Cardiac fibroblast (primary cell): ENCODE measurements around the gene SCUBE2.
"Not testable (repeated sequence)": the region's sequence is repeated elsewhere in the genome, so short reads cannot be mapped to it uniquely, and the experiment has no call there.

Experiments
- DNase-seq, 2 donors: peaks; one replicate each; pipeline versions ENCODE4 v3.0.0 to v3.0.0-alpha.2; 2010; ENCODE audit warnings: low read depth in 2 of 2
- H3K4me3 ChIP-seq, 2 donors: replicated peaks in 1 of 2; 1 replicate in 1 of 2; 2 replicates in 1 of 2; pipeline ENCODE4 v1.5.1; 2011; ENCODE audit warnings: low read depth in 2 of 2, low read length in 2 of 2, mild to moderate bottlenecking in 2 of 2, moderate library complexity in 1 of 2
- TF ChIP-seq, protein P1 (sequence below): IDR thresholded peaks from one replicate; pipeline ENCODE4 v1.5.1; 2011; ENCODE audit warnings: low read depth, mild to moderate bottlenecking, low read length, inconsistent platforms

The SCUBE2 gene

DNA sequence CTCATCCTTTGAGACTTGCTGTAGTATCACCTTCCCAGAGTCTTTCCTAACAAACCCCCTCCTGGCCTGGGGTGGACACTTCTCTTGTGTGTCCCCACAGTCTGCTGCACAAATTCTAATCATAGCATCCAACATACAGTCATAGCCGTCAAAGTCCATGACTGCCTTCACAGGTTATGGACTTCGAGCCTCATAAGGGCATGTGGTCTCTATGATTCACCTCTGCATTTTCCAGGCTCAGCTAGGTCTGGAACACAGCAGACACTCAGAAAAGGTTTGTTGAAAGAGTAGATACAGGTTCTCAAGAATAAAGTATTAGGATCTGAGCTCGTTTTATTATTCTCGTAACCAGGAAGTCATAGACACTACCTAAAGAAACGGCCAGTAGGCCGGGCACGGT lies 13.2 kb upstream of the SCUBE2 start:
- no peak for DNase-seq
- H3K4me3 ChIP-seq = no peak overlapping the region
- TF ChIP-seq, protein P1, sequence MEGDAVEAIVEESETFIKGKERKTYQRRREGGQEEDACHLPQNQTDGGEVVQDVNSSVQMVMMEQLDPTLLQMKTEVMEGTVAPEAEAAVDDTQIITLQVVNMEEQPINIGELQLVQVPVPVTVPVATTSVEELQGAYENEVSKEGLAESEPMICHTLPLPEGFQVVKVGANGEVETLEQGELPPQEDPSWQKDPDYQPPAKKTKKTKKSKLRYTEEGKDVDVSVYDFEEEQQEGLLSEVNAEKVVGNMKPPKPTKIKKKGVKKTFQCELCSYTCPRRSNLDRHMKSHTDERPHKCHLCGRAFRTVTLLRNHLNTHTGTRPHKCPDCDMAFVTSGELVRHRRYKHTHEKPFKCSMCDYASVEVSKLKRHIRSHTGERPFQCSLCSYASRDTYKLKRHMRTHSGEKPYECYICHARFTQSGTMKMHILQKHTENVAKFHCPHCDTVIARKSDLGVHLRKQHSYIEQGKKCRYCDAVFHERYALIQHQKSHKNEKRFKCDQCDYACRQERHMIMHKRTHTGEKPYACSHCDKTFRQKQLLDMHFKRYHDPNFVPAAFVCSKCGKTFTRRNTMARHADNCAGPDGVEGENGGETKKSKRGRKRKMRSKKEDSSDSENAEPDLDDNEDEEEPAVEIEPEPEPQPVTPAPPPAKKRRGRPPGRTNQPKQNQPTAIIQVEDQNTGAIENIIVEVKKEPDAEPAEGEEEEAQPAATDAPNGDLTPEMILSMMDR = no peak

DNA sequence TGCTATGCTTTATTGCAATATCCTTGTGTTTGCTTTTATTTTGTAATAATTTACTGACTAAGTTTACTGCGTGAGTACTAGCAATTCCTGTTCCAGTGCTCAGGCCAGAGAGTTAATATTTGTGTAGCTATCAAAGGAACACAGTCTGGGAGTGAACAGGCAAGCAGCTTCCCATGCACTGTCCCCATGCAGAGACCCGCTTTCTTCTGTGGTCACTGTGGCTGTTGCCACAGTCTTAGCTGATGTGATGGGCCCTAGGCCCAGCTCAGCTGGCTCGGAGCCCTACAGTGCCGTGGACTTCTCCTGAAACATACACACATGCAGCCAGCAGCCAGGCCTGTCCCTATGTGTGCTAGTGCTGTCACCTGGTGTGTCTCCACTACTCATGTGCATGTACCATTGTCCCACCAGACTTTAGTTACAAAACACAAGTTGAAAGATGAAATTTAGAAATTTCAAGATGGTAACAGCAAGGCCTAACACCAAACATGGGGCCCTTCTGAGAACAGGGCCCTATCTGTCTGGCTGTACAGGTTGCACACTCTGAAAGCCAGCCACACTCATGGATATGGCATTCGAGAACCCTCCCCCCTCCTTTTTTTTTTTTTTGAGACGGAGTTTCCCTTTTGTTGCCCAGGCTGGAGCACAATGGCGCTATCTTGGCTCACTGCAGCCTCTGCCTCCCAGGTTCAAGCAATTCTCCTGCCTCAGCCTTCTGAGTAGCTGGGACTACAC lies 12.3 kb upstream of the SCUBE2 start:
- TF ChIP-seq, protein P1 = no peak
- no peak for DNase-seq
- H3K4me3 ChIP-seq = no peak overlapping the region

DNA sequence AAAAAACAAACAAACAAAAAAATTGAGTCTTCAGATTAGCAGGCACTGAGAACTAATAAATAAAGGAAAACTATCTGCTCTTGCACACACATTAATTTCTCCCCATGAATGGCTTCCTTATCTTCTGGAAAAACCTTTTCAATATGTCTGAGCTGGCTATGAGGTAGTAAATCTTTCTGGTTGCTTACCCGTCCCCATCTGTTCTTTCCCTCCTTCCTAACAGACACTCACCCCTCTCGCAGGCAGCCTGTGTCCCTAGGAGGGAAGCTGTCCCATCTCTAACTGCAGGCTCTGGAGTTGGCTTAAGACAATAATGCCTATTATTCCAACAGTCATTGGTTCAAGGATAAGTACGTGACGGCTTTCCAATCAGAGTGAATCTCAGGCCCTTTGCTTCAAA lies 8.2 kb upstream of the SCUBE2 start:
- DNase-seq = no peak
- TF ChIP-seq, protein P1 = no peak

DNA sequence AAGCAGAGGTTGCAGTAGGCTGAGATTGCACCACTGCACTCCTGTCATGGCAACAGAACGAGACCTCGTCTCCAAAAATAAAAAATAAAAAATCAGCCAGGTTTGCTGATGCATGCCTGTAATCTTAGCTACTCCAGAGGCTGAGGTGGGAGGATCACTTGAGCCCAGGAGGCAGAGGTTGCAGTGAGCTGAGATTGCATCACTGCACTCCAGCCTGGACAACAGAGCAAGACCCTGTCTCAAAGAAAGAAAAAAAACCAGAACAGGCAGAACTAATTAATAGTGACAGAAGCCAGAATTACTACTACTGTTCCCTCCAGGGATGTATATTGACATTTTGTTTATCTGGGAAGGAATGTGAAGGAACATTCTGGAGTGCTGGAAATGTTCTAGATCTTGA lies 7.1 kb upstream of the SCUBE2 start:
- DNase-seq, H3K4me3 ChIP-seq: not testable (repeated sequence)

More for the DNA sequence above, 8.2 kb upstream of the SCUBE2 start:
- H3K4me3 ChIP-seq = no peak overlapping the region

DNA sequence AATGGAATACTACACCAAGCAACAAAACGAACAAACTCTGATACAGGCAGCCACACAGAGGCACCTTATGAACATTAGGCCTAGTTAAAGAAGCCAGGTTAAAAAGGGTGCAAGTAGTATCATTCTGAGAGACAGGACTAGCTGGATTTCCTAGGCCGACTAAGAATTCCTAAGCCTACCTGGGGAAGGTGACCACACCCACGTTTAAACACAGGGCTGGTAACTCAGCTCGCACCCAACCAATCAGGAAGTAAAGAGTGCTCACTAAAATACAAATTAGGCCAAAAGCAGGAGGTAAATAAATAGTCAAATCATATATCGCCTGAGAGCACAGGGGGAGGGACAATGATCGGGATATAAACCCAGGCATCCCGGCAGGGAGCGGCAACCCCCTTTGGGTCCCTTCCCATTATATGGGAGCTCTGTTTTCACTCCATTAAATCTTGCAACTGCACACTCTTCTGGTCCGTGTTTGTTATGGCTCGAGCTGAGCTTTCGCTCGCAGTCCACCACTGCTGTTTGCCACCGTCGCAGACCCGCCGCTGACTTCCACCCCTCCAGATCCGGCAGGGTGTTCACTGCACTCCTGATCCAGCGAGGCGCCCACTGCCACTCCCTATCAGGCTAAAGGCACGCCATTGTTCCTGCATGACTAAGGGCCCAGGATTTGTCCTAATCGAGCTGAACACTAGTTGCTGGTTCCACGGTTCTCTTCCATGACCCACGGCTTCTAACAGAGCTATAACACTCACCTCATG lies 6.0 kb upstream of the SCUBE2 start:
- not testable (repeated sequence) for DNase-seq, H3K4me3 ChIP-seq

DNA sequence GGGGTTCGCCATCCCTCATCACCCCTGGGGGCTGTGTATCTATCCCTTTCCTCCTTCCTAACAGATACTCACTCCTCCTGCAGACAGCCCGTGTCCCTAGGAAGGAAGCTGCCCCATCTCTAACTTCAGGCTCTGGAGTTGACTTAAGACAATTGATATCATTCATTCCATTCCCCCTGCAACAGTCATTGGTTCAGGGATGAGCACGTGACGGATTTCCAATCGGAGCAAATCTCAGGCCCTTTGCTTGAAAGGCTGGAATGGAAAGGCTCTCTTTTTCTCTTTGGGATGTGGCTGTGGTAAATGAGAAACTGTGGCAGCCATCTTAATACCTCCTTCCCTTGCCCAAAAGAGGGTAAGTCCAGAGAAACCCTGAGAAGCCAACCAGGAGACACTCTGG lies 5.0 kb upstream of the SCUBE2 start:
- no peak for DNase-seq
- no peak overlapping the region for H3K4me3 ChIP-seq
- TF ChIP-seq, protein P1 = no peak

DNA sequence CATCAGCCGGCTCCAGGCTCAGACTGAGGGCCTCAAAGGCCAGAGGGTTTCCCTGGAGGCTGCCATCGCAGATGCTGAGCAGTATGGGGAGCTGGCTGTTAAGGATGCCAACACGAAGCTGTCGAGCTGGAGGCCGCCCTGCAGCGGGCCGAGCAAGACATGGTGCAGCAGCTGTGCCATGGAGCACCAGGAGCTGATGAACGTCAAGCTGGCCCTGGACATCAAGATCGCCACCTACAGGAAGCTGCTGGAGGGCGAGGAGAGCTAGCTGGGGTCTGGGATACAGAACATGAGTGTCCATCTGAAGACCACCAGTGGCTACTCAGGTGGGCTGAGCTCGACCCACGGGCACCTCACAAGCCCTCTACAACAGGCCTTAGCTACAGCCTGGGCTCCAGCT lies 4.0 kb upstream of the SCUBE2 start:
- TF ChIP-seq, protein P1 = no peak
- H3K4me3 ChIP-seq = no peak overlapping the region
- DNase-seq = no peak
